ENCODE data around the gene RELCH. TPM values are rescaled to one million over a fixed set of nuclear protein-coding genes. Genes with fewer than 3 reads are reported as not detected.

The RELCH gene
- total and polyA plus RNA-seq, 2 of the 13 experiments (the other 11 are each of a cell fraction or from before 2014, with no cell fraction given) = 5.6 to 31.7 TPM

- Histone ChIP-seq H3K27ac (ENCODE audit: extremely low read length, insufficient read depth, low read length) (no peak overlapping the region), H3K9ac (ENCODE audit: insufficient read depth, low read depth, low read length) (no peak overlapping the region), H3K27me3 (ENCODE audit: control insufficient read depth in 1 of 2, insufficient read depth in 2 of 2, low read length in 2 of 2) (no peaks in the 10 kb centered on the region), H3K9me3 (ENCODE audit: low read length) (no peaks in the 10 kb centered on the region), H3K4me3 (replicated peaks in 1 of 3; ENCODE audit: insufficient read depth in 1 of 3, low read depth in 2 of 3, low read length in 3 of 3) (no peak overlapping the region), H3K4me2 (ENCODE audit: low read depth, low read length) (no peak overlapping the region), H3K36me3 (replicated peaks in 1 of 2; ENCODE audit: control insufficient read depth in 1 of 2, insufficient read depth in 2 of 2, low read length in 2 of 2) (no peaks in the 10 kb centered on the region), H3K79me2 (ENCODE audit: insufficient read depth, low read length) (peaks cover 12% of the 10 kb centered on the region), H4K20me1 (ENCODE audit: insufficient read depth, low read length) (peaks cover 5% of the 10 kb centered on the region; the same call in 1 of the 2 replicates), H2AFZ (ENCODE audit: low read length) (no peak overlapping the region), H3K4me1 (ENCODE audit: insufficient read depth, low read length) (peaks cover 10% of the 10 kb centered on the region)
- POLR2A ChIA-PET = no interaction called here
- no TSS peak for BruUV-seq (replicated peaks)
- ATAC-seq = no peak
- intact Hi-C loops (cut with micrococcal nuclease; ENCODE audit: unreplicated experiment) = no loop called here
- in situ Hi-C loops (cut with HindIII; ENCODE audit: extremely low pct_ligation_motif_present, low pct_unique_long_range_greater_than_20kb) = no loop called here
- no peak for FAIRE-seq
- 96% methylated on average over 4 of the region's 4 CpGs for WGBS (ENCODE audit: low lambda C conversion rate)
- CTCF ChIA-PET (ENCODE audit: low intra/inter-chr PET ratio, low total read pairs) = no interaction called here
- DNase-seq (ENCODE audit: low spot score) = no peak
- TF ChIP-seq ZNF142 (CRISPR knock-in tag; IDR thresholded peaks at IDR 0.05) = no peak
- TF ChIP-seq ZBTB20 (CRISPR knock-in tag; IDR thresholded peaks at IDR 0.05; ENCODE audit: borderline replicate concordance, low read depth) = no peak
- no peak for TF ChIP-seq ZMAT3 (CRISPR knock-in tag; conservative IDR thresholded peaks at IDR 0.05)
- TF ChIP-seq NFRKB (IDR thresholded peaks at IDR 0.05) = no peak
- no peak for TF ChIP-seq PRMT3 (CRISPR knock-in tag; IDR thresholded peaks at IDR 0.05; ENCODE audit: borderline replicate concordance, low read depth)
- TF ChIP-seq NFIB (CRISPR knock-in tag; IDR thresholded peaks at IDR 0.05; ENCODE audit: borderline replicate concordance) = no peak
- no peak for TF ChIP-seq ARID2 (CRISPR knock-in tag; IDR thresholded peaks at IDR 0.05; ENCODE audit: borderline replicate concordance)
- TF ChIP-seq ZBTB26 (CRISPR knock-in tag; IDR thresholded peaks at IDR 0.05; ENCODE audit: borderline replicate concordance) = no peak
- no peak for TF ChIP-seq HNRNPH1 (optimal IDR thresholded peaks at IDR 0.05; ENCODE audit: low read depth, low read length)
- no peak for TF ChIP-seq ZNF292 (CRISPR knock-in tag; IDR thresholded peaks at IDR 0.05; ENCODE audit: borderline replicate concordance, low read depth)
- TF ChIP-seq, protein P1, sequence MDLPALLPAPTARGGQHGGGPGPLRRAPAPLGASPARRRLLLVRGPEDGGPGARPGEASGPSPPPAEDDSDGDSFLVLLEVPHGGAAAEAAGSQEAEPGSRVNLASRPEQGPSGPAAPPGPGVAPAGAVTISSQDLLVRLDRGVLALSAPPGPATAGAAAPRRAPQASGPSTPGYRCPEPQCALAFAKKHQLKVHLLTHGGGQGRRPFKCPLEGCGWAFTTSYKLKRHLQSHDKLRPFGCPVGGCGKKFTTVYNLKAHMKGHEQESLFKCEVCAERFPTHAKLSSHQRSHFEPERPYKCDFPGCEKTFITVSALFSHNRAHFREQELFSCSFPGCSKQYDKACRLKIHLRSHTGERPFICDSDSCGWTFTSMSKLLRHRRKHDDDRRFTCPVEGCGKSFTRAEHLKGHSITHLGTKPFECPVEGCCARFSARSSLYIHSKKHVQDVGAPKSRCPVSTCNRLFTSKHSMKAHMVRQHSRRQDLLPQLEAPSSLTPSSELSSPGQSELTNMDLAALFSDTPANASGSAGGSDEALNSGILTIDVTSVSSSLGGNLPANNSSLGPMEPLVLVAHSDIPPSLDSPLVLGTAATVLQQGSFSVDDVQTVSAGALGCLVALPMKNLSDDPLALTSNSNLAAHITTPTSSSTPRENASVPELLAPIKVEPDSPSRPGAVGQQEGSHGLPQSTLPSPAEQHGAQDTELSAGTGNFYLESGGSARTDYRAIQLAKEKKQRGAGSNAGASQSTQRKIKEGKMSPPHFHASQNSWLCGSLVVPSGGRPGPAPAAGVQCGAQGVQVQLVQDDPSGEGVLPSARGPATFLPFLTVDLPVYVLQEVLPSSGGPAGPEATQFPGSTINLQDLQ (CRISPR knock-in tag; IDR thresholded peaks at IDR 0.05) = no peak
- no peak for TF ChIP-seq ZNF577 (CRISPR knock-in tag; IDR thresholded peaks at IDR 0.05; ENCODE audit: borderline replicate concordance, low read depth)
- TF ChIP-seq ZNF333 (CRISPR knock-in tag; IDR thresholded peaks at IDR 0.05; ENCODE audit: borderline replicate concordance) = no peak
These were observed 7.8 kb upstream of the RELCH start for GRCh38 chr18:62179213-62179612.
